ENCODE measurements around the gene DIP2A.
"Not testable (repeated sequence)": the region's sequence is repeated elsewhere in the genome, so short reads cannot be mapped to it uniquely, and the experiment has no call there.

The DIP2A gene

DNA sequence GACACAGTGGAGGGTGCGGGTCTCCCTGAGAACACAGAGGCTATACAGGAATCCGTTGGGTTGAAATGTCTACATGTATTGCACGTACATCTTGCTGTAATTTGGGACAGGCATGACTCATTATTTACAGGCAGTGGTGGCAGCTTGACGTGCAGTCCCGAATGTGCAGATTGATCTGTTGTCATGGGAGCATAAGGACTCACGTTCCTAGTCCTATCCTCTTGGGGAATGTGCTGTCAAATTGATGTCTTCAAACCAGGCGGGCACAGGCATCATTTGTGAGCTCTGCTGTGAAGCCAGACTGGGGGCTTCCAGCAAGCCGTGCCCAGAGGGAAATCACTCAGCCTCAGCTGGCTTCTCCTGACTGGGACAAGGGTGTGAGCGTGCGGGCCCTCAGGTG is 105.7 kb downstream of the DIP2A start:
- TF ChIP-seq, protein P1, sequence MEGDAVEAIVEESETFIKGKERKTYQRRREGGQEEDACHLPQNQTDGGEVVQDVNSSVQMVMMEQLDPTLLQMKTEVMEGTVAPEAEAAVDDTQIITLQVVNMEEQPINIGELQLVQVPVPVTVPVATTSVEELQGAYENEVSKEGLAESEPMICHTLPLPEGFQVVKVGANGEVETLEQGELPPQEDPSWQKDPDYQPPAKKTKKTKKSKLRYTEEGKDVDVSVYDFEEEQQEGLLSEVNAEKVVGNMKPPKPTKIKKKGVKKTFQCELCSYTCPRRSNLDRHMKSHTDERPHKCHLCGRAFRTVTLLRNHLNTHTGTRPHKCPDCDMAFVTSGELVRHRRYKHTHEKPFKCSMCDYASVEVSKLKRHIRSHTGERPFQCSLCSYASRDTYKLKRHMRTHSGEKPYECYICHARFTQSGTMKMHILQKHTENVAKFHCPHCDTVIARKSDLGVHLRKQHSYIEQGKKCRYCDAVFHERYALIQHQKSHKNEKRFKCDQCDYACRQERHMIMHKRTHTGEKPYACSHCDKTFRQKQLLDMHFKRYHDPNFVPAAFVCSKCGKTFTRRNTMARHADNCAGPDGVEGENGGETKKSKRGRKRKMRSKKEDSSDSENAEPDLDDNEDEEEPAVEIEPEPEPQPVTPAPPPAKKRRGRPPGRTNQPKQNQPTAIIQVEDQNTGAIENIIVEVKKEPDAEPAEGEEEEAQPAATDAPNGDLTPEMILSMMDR (IDR thresholded peaks at IDR 0.05; ENCODE audit: extremely low read depth, missing control alignments), result no peak
- DNase-seq (ENCODE audit: low spot score), result no peak

DNA sequence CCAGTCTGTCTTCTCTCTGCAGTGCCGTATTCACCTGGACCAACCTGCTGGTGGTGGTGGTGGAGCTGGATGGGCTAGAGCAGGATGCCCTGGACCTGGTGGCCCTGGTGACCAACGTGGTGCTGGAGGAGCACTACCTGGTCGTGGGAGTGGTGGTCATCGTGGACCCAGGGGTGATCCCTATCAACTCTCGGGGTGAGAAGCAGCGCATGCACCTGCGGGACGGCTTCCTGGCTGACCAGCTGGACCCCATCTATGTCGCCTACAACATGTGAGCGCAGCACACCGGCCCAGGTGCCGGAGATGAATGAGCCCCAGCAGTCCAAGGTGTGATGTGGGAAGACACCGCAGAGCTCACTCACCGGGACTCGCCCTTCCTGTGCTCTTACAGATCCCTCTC is 108.7 kb downstream of the DIP2A start:
- DNase-seq (ENCODE audit: low spot score), result no peak
- TF ChIP-seq, protein P1 (IDR thresholded peaks at IDR 0.05; ENCODE audit: extremely low read depth, missing control alignments), result no peak

DNA sequence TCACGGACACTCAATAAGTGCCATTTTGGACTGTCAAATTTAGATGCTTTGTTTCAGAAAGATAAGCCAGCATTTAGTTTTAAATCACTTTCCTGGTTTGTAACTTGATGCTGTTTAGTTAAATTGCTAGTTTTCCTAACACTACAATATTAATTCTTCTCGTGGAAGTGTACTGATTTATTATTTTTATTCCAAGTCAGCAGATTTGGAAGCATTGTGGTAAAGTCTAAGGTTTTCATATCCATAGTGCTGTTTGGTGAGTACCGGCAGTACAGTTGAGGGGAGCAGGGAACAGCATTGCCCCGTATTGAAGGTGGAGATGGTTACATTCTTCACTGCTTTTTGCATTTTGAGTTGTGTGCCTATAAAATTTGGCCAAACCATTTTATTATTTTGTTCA is 109.9 kb downstream of the DIP2A start:
- TF ChIP-seq, protein P1 (IDR thresholded peaks at IDR 0.05; ENCODE audit: extremely low read depth, missing control alignments), result no peak
- no peak for DNase-seq (ENCODE audit: low spot score)

DNA sequence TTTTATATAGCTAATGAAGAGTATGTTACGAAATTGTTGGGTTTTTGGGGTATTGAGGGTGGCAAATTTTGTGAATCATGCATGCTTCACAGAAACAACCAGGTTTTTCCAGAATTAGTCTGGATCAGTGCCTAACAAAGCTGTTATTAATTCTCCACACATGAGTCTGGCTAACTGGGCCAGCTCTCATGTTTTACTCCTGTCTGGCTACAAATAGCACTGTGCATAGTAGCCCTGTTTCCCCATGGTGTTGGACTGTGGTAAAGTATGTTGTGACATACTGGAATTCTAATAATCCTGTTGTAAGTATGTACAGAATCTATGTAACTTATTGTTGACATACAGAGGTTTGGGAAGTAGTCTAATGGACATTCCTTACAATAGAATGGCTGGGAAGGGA is 110.4 kb downstream of the DIP2A start:
- no peak for DNase-seq (ENCODE audit: low spot score)
- TF ChIP-seq, protein P1 (IDR thresholded peaks at IDR 0.05; ENCODE audit: extremely low read depth, missing control alignments), result no peak

DNA sequence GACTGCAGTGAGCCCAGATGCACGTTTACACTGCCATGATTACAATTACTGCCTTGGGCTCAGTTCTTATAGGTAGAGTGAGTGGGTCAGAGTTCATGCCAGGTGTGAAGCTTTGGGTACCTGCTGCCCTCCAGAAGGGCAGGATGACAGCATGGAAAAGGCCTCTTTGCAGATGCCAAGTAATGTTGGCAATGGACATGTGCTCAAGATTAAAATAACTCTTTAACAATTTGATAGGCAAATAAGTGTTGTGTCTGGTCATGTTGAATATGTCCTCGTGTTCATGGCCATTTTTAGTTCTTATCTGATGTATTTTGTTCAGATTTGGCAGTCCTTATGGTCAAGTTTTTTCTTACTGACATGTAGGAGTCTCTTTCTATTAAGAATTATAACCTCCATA is 111.4 kb downstream of the DIP2A start:
- TF ChIP-seq, protein P1 (IDR thresholded peaks at IDR 0.05; ENCODE audit: extremely low read depth, missing control alignments), result no peak
- DNase-seq (ENCODE audit: low spot score), result no peak

DNA sequence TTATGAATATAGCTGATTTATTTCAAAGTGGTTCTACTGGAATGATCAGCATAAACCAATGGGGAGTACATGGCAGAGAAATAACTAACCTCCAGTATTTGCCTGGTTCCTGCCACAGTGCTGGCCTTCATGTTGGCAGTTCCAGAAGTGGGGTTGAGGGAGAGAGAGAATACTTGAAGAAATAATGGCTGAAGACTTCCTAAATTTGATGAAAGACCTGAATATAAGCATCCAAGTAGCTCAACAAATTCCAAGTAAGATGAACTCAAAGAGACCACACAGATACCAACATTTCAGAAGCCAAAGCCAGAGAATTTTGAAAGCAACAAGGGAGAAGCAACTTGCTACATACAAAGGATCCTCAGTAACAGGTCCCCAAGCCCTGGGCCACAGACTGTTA is 111.9 kb downstream of the DIP2A start:
- no peak for DNase-seq (ENCODE audit: low spot score)
- TF ChIP-seq, protein P1 (IDR thresholded peaks at IDR 0.05; ENCODE audit: extremely low read depth, missing control alignments), result no peak

DNA sequence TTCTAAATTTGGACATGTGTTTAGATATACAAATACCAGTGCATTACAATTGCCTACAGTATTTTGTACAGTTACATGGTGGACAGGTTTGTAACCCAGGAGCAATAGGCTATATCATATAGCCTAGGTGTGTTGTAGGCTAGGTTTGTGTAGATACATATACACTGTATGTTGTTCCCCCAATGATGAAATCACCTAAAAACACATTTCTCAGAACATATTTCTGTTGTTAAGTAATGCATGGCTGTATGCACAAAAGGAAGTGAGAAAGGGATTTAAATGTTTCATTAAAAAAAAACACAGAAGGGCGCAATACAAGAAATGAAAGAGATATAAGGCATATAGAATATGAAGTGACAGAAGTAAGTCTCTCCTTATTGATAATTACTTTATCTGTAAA is 114.2 kb downstream of the DIP2A start:
- no peak for DNase-seq (ENCODE audit: low spot score)
- TF ChIP-seq, protein P1 (IDR thresholded peaks at IDR 0.05; ENCODE audit: extremely low read depth, missing control alignments), result no peak

DNA sequence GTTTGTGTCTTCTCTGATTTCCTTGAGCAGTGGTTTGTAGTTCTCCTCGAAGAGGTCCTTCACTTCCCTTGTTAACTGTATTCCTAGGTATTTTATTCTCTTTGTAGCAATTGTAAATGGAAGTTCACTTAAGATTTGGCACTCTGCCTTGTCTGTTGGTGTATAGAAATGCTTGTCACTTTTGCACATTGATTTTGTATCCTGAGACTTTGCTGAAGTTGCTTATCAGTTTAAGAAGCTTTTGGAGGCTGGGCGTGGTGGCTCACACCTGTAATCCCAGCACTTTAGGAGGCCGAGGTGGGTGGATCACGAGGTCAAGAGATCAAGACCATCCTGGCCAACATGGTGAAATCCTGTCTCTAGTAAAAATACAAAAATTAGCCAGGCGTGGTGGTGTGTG is 119.1 kb downstream of the DIP2A start:
- DNase-seq (ENCODE audit: low spot score), result not testable (repeated sequence)

DNA sequence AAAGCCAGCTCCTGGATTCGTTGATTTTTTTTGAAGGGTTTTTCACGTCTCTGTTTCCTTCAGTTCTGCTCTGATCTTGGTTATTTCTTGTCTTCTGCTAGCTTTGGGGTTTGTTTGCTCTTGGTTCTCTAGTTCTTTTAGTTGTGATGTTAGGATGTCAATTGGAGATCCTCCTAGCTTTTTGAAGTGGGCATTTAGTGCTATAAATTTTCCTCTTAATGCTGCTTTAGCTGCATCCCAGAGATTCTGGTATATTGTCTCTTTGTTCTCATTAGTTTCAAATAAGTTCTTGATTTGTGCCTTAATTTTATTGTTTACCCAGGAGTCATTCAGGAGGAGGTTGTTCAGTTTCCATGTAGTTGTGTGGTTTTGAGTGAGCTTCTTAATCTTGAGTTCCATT is 120.7 kb downstream of the DIP2A start:
- not testable (repeated sequence) for DNase-seq (ENCODE audit: low spot score)

All from GM20000 (cell line).